ENCODE results near the gene TJP3.

TJP3 gene

GRCh38 chr19:3790941-3791340 is 82.8 kb downstream of the TJP3 start:
- Histone ChIP-seq H2BK15ac (ENCODE audit: low read length) (no peak overlapping the region), H3K18ac (ENCODE audit: low read length) (no peak overlapping the region), H3K4me2 (ENCODE audit: insufficient read depth, low read length, poor library complexity, severe bottlenecking) (no peak overlapping the region), H2BK5ac (ENCODE audit: low read length) (no peak overlapping the region), H3K79me1 (ENCODE audit: low read depth, low read length) (no peaks in the 10 kb centered on the region), H3K27me3 (ENCODE audit: control insufficient read depth in 3 of 3, insufficient read depth in 3 of 3, low read depth in 1 of 3, low read length in 3 of 3) (peaks cover 2 to 33% (median 9%) of the 10 kb centered on the region in 3 experiments), H3K23ac (ENCODE audit: low read depth, low read length, poor library complexity) (no peak overlapping the region), H3K36me3 (replicated peaks in 1 of 2; ENCODE audit: control insufficient read depth in 2 of 2, insufficient read depth in 2 of 2, low read length in 2 of 2) (no peaks in the 10 kb centered on the region), H2BK120ac (ENCODE audit: low read depth, low read length) (no peak overlapping the region), H3K4ac (ENCODE audit: low read length) (no peak overlapping the region), H4K8ac (ENCODE audit: low read depth, low read length) (no peak overlapping the region), H4K91ac (ENCODE audit: low read depth, low read length, poor library complexity) (no peak overlapping the region), H3K27ac (replicated peaks; ENCODE audit: low read length) (no peak overlapping the region), H3K9ac (ENCODE audit: low read depth, low read length, poor library complexity) (no peak overlapping the region), H3K4me1 (ENCODE audit: control insufficient read depth in 2 of 2, insufficient read depth in 1 of 2, low read depth in 1 of 2, low read length in 2 of 2) (no peaks in the 10 kb centered on the region), H2AFZ (ENCODE audit: low read length) (no peak overlapping the region), H3K9me3 (replicated peaks in 1 of 2; ENCODE audit: control insufficient read depth in 2 of 2, insufficient read depth in 1 of 2, low read depth in 1 of 2, low read length in 2 of 2) (peaks cover 2 to 5% of the 10 kb centered on the region in 2 donors), H2BK12ac (ENCODE audit: low read length) (no peak overlapping the region), H2AK5ac (ENCODE audit: low read depth, low read length) (peak overlapping the region; percentile 15), H3K14ac (ENCODE audit: low read length) (no peak overlapping the region), H3K4me3 (ENCODE audit: low read length in 2 of 2) (no peak overlapping the region)
- no peak for DNase-seq (ENCODE audit: low spot score)
- no CpG with 5 or more reads among the region's 7 CpGs for WGBS, 2 donors (ENCODE audit: extremely low coverage in 2 of 2, insufficient read length in 2 of 2, insufficient replicate concordance in 1 of 2)

DNA sequence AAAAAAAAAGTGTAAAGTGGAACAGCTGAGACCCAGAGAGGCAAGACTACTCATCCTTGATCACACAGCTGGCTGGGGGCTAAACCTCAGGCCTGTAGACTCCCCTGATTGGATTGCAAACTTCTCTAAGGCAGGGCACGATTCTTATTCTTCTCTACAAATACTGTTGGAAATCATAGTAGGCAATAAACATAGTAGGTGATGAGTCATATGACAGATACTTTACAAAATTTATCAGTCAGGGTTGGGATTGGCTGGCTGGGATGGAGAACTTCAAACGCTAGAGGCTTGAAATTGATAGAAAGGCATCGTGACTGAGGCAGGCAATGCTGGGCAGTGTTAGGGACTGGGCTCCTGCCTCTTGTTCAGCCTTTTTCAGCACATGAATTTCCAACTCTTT is 83.9 kb downstream of the TJP3 start:
- Histone ChIP-seq H3K4me3 (ENCODE audit: low read length in 2 of 2) (no peak overlapping the region), H3K4me1 (ENCODE audit: control insufficient read depth in 2 of 2, insufficient read depth in 1 of 2, low read depth in 1 of 2, low read length in 2 of 2) (no peaks in the 10 kb centered on the region), H3K4me2 (ENCODE audit: insufficient read depth, low read length, poor library complexity, severe bottlenecking) (no peak overlapping the region), H3K79me1 (ENCODE audit: low read depth, low read length) (no peaks in the 10 kb centered on the region), H3K9ac (ENCODE audit: low read depth, low read length, poor library complexity) (no peak overlapping the region), H2AK5ac (ENCODE audit: low read depth, low read length) (no peak overlapping the region), H4K91ac (ENCODE audit: low read depth, low read length, poor library complexity) (no peak overlapping the region), H4K8ac (ENCODE audit: low read depth, low read length) (no peak overlapping the region), H2BK12ac (ENCODE audit: low read length) (no peak overlapping the region), H3K18ac (ENCODE audit: low read length) (no peak overlapping the region), H3K14ac (ENCODE audit: low read length) (no peak overlapping the region), H3K9me3 (replicated peaks in 1 of 2; ENCODE audit: control insufficient read depth in 2 of 2, insufficient read depth in 1 of 2, low read depth in 1 of 2, low read length in 2 of 2) (peaks cover 2 to 8% of the 10 kb centered on the region in 2 donors), H2BK5ac (ENCODE audit: low read length) (no peak overlapping the region), H3K36me3 (replicated peaks in 1 of 2; ENCODE audit: control insufficient read depth in 2 of 2, insufficient read depth in 2 of 2, low read length in 2 of 2) (no peaks in the 10 kb centered on the region), H3K27ac (replicated peaks; ENCODE audit: low read length) (no peak overlapping the region), H2BK120ac (ENCODE audit: low read depth, low read length) (no peak overlapping the region), H3K4ac (ENCODE audit: low read length) (no peak overlapping the region), H2AFZ (ENCODE audit: low read length) (no peak overlapping the region), H3K23ac (ENCODE audit: low read depth, low read length, poor library complexity) (no peak overlapping the region), H3K27me3 (ENCODE audit: control insufficient read depth in 3 of 3, insufficient read depth in 3 of 3, low read depth in 1 of 3, low read length in 3 of 3) (peaks cover 0 to 23% (median 0%) of the 10 kb centered on the region in 3 experiments), H2BK15ac (ENCODE audit: low read length) (no peak overlapping the region)
- WGBS, 2 donors (ENCODE audit: extremely low coverage in 2 of 2, insufficient read length in 2 of 2, insufficient replicate concordance in 1 of 2), result no CpG with 5 or more reads among the region's 3 CpGs
- DNase-seq (ENCODE audit: low spot score), result no peak

- H4K8ac ChIP-seq (ENCODE audit: low read depth, low read length), result no peak overlapping the region
- no peak overlapping the region for H3K14ac ChIP-seq (ENCODE audit: low read length)
- H2BK120ac ChIP-seq (ENCODE audit: low read depth, low read length), result no peak overlapping the region
- H3K18ac ChIP-seq (ENCODE audit: low read length), result no peak overlapping the region
- no peak overlapping the region for H2BK12ac ChIP-seq (ENCODE audit: low read length)
- no peaks in the 10 kb centered on the region for H3K4me1 ChIP-seq (ENCODE audit: control insufficient read depth in 2 of 2, insufficient read depth in 1 of 2, low read depth in 1 of 2, low read length in 2 of 2)
- WGBS, 2 donors (ENCODE audit: extremely low coverage in 2 of 2, insufficient read length in 2 of 2, insufficient replicate concordance in 1 of 2), result no CpG with 5 or more reads among the region's 3 CpGs
- peaks cover 0 to 15% (median 0%) of the 10 kb centered on the region in 3 experiments for H3K27me3 ChIP-seq (ENCODE audit: control insufficient read depth in 3 of 3, insufficient read depth in 3 of 3, low read depth in 1 of 3, low read length in 3 of 3)
- no peak for DNase-seq (ENCODE audit: low spot score)
- no peak overlapping the region for H3K27ac ChIP-seq (replicated peaks; ENCODE audit: low read length)
- no peak overlapping the region for H2BK5ac ChIP-seq (ENCODE audit: low read length)
- no peaks in the 10 kb centered on the region for H3K79me1 ChIP-seq (ENCODE audit: low read depth, low read length)
- no peak overlapping the region for H3K4me2 ChIP-seq (ENCODE audit: insufficient read depth, low read length, poor library complexity, severe bottlenecking)
- no peak overlapping the region for H3K4ac ChIP-seq (ENCODE audit: low read length)
- H2AK5ac ChIP-seq (ENCODE audit: low read depth, low read length), result no peak overlapping the region
- H2AFZ ChIP-seq (ENCODE audit: low read length), result no peak overlapping the region
- H2BK15ac ChIP-seq (ENCODE audit: low read length), result no peak overlapping the region
- H3K36me3 ChIP-seq (replicated peaks in 1 of 2; ENCODE audit: control insufficient read depth in 2 of 2, insufficient read depth in 2 of 2, low read length in 2 of 2), result no peaks in the 10 kb centered on the region
- H3K4me3 ChIP-seq (ENCODE audit: low read length in 2 of 2), result no peak overlapping the region
- H3K23ac ChIP-seq (ENCODE audit: low read depth, low read length, poor library complexity), result no peak overlapping the region
- no peak overlapping the region for H3K9ac ChIP-seq (ENCODE audit: low read depth, low read length, poor library complexity)
- H3K9me3 ChIP-seq (replicated peaks in 1 of 2; ENCODE audit: control insufficient read depth in 2 of 2, insufficient read depth in 1 of 2, low read depth in 1 of 2, low read length in 2 of 2), result peaks cover 2 to 8% of the 10 kb centered on the region in 2 donors
- H4K91ac ChIP-seq (ENCODE audit: low read depth, low read length, poor library complexity), result no peak overlapping the region
These were observed 85.6 kb downstream of the TJP3 start for GRCh38 chr19:3793799-3794198.

DNA sequence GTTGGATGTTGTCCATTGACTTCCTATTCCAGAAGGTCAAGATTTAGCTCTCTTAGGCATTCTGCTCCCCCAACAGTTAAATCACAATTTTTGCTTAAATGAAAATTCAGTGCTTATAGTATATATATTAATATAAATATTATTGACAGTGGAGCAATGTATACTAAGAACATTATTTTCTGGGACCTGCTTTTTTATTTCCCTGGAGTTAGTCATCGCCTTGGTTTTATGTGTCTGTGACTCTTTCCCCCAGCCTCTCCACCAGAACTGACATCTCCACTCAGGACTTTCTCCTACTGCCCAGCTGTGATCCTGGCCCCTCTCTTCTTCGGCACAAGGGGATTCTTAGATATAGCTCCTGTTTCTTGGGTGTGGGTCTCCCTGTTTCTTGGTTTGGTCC is 88.2 kb downstream of the TJP3 start:
- H3K4ac ChIP-seq (ENCODE audit: low read length), result no peak overlapping the region
- H2AK5ac ChIP-seq (ENCODE audit: low read depth, low read length), result no peak overlapping the region
- WGBS, 2 donors (ENCODE audit: extremely low coverage in 2 of 2, insufficient read length in 2 of 2, insufficient replicate concordance in 1 of 2), result no CpG with 5 or more reads among the region's 2 CpGs

More for the DNA sequence above, 88.2 kb downstream of the TJP3 start:
- no peak overlapping the region for H2AFZ ChIP-seq (ENCODE audit: low read length)
- H3K14ac ChIP-seq (ENCODE audit: low read length), result no peak overlapping the region
- H3K4me3 ChIP-seq (ENCODE audit: low read length in 2 of 2), result no peak overlapping the region
- H3K23ac ChIP-seq (ENCODE audit: low read depth, low read length, poor library complexity), result no peak overlapping the region
- H3K9ac ChIP-seq (ENCODE audit: low read depth, low read length, poor library complexity), result no peak overlapping the region
- no peaks in the 10 kb centered on the region for H3K79me1 ChIP-seq (ENCODE audit: low read depth, low read length)
- DNase-seq (ENCODE audit: low spot score), result no peak
- H3K18ac ChIP-seq (ENCODE audit: low read length), result no peak overlapping the region
- no peak overlapping the region for H3K27ac ChIP-seq (replicated peaks; ENCODE audit: low read length)
- no peak overlapping the region for H2BK12ac ChIP-seq (ENCODE audit: low read length)
- no peak overlapping the region for H2BK120ac ChIP-seq (ENCODE audit: low read depth, low read length)
- no peaks in the 10 kb centered on the region for H3K36me3 ChIP-seq (replicated peaks in 1 of 2; ENCODE audit: control insufficient read depth in 2 of 2, insufficient read depth in 2 of 2, low read length in 2 of 2)
- no peak overlapping the region for H4K8ac ChIP-seq (ENCODE audit: low read depth, low read length)
- no peak overlapping the region for H4K91ac ChIP-seq (ENCODE audit: low read depth, low read length, poor library complexity)
- H2BK15ac ChIP-seq (ENCODE audit: low read length), result no peak overlapping the region
- H3K4me1 ChIP-seq (ENCODE audit: control insufficient read depth in 2 of 2, insufficient read depth in 1 of 2, low read depth in 1 of 2, low read length in 2 of 2), result peaks cover 2 to 3% of the 10 kb centered on the region in 2 donors
- no peak overlapping the region for H2BK5ac ChIP-seq (ENCODE audit: low read length)
- H3K9me3 ChIP-seq (replicated peaks in 1 of 2; ENCODE audit: control insufficient read depth in 2 of 2, insufficient read depth in 1 of 2, low read depth in 1 of 2, low read length in 2 of 2), result peaks cover 0 to 4% of the 10 kb centered on the region in 2 donors
- H3K4me2 ChIP-seq (ENCODE audit: insufficient read depth, low read length, poor library complexity, severe bottlenecking), result no peak overlapping the region
- peaks cover 0 to 20% (median 9%) of the 10 kb centered on the region in 3 experiments for H3K27me3 ChIP-seq (ENCODE audit: control insufficient read depth in 3 of 3, insufficient read depth in 3 of 3, low read depth in 1 of 3, low read length in 3 of 3)
